NT2/D1 (cell line): ENCODE measurements around the gene AFF1.

Source experiments
- DNase-seq: peaks from one replicate; pipeline ENCODE4 v3.0.0-alpha.2; 2011; ENCODE audit warnings: low read depth, low spot score
- H3K27me3 ChIP-seq: 2 replicates; pipeline ENCODE4 v1.6.0; 2011; ENCODE audit warnings: mild to moderate bottlenecking; ENCODE audit not compliant: insufficient read length, insufficient read depth
- H3K36me3 ChIP-seq: 2 replicates; pipeline ENCODE4 v1.6.1; 2011; ENCODE audit warnings: mild to moderate bottlenecking, low read length, mixed read lengths; ENCODE audit not compliant: insufficient read depth, insufficient read length
- H3K4me1 ChIP-seq: 2 replicates; pipeline ENCODE4 v1.5.1; 2011; ENCODE audit not compliant: insufficient read depth, insufficient read length
- H3K4me3 ChIP-seq: 2 replicates; pipeline ENCODE4 v1.5.1; 2011; ENCODE audit warnings: low read depth; ENCODE audit not compliant: insufficient read length
- H3K9ac ChIP-seq: 2 replicates; pipeline ENCODE4 v1.6.0; 2011; ENCODE audit warnings: low read depth; ENCODE audit not compliant: insufficient read length
- H3K9me3 ChIP-seq: 2 replicates; pipeline ENCODE4 v1.5.1; 2011; ENCODE audit warnings: mild to moderate bottlenecking, low read length; ENCODE audit not compliant: insufficient read depth
- SUZ12 ChIP-seq: IDR thresholded peaks from 2 replicates; pipeline ENCODE4 v1.6.1; 2011; ENCODE audit not compliant: insufficient read length, insufficient read depth; ENCODE audit errors: extremely low read depth
- YY1 ChIP-seq: IDR thresholded peaks from 2 replicates; pipeline ENCODE4 v1.6.1; 2011; ENCODE audit not compliant: insufficient read length, insufficient read depth
- ZNF274 ChIP-seq: IDR thresholded peaks from 2 replicates; pipeline ENCODE4 v1.6.1; 2011; ENCODE audit warnings: mild to moderate bottlenecking, low read depth, low read length

Gene AFF1

GRCh38 chr4:87057835-87058355 is 123.1 kb downstream of the AFF1 start:
- H3K4me1 ChIP-seq: peaks cover 8% of the 10 kb centered on the region
- H3K36me3 ChIP-seq: peaks cover 25% of the 10 kb centered on the region
- no peak for TF ChIP-seq ZNF274
- TF ChIP-seq YY1: no peak
- no peak for TF ChIP-seq SUZ12
- H3K9ac ChIP-seq: no peak overlapping the region
- H3K27me3 ChIP-seq: no peaks in the 10 kb centered on the region
- no peak overlapping the region for H3K4me3 ChIP-seq
- no peaks in the 10 kb centered on the region for H3K9me3 ChIP-seq
- DNase-seq: no peak

- DNase-seq: peak; percentile 15
- peaks cover 8% of the 10 kb centered on the region for H3K4me1 ChIP-seq
- no peaks in the 10 kb centered on the region for H3K9me3 ChIP-seq
- TF ChIP-seq YY1: no peak
- H3K9ac ChIP-seq: no peak overlapping the region
- no peaks in the 10 kb centered on the region for H3K27me3 ChIP-seq
- peaks cover 20% of the 10 kb centered on the region for H3K36me3 ChIP-seq
- H3K4me3 ChIP-seq: no peak overlapping the region
These were observed 123.7 kb downstream of the AFF1 start for GRCh38 chr4:87058356-87059073.

GRCh38 chr4:87060957-87061356 is 126.1 kb downstream of the AFF1 start:
- DNase-seq: no peak
- Histone ChIP-seq H3K4me1 (peaks cover 6% of the 10 kb centered on the region), H3K9ac (no peak overlapping the region), H3K27me3 (no peaks in the 10 kb centered on the region), H3K4me3 (no peak overlapping the region), H3K36me3 (peaks cover 24% of the 10 kb centered on the region), H3K9me3 (no peaks in the 10 kb centered on the region)
- TF ChIP-seq ZNF274 (no peak), SUZ12 (no peak), YY1 (no peak)

- TF ChIP-seq YY1: no peak
- no peak for TF ChIP-seq SUZ12
- no peak for TF ChIP-seq ZNF274
These were observed 130.2 kb downstream of the AFF1 start for GRCh38 chr4:87065021-87065420.

GRCh38 chr4:87066403-87067123 is 131.8 kb downstream of the AFF1 start:
- DNase-seq: no peak
- H3K36me3 ChIP-seq: peaks cover 15% of the 10 kb centered on the region
- no peaks in the 10 kb centered on the region for H3K27me3 ChIP-seq
- H3K9ac ChIP-seq: no peak overlapping the region
- peaks cover 3% of the 10 kb centered on the region for H3K4me1 ChIP-seq
- H3K9me3 ChIP-seq: no peaks in the 10 kb centered on the region
- TF ChIP-seq ZNF274 (no peak), SUZ12 (no peak), YY1 (no peak)
- no peak overlapping the region for H3K4me3 ChIP-seq

More at GRCh38 chr4:87065021-87065420, 130.2 kb downstream of the AFF1 start:
- Histone ChIP-seq H3K36me3 (peaks cover 21% of the 10 kb centered on the region), H3K27me3 (no peaks in the 10 kb centered on the region), H3K9ac (no peak overlapping the region), H3K4me1 (peaks cover 3% of the 10 kb centered on the region), H3K4me3 (no peak overlapping the region), H3K9me3 (no peaks in the 10 kb centered on the region)
- no peak for DNase-seq

GRCh38 chr4:87067124-87067885 is 132.5 kb downstream of the AFF1 start:
- no peak for DNase-seq
- no peak overlapping the region for H3K9ac ChIP-seq
- peaks cover 3% of the 10 kb centered on the region for H3K4me1 ChIP-seq
- H3K9me3 ChIP-seq: no peaks in the 10 kb centered on the region
- no peaks in the 10 kb centered on the region for H3K27me3 ChIP-seq
- TF ChIP-seq ZNF274 (no peak), SUZ12 (no peak), YY1 (no peak)
- no peak overlapping the region for H3K4me3 ChIP-seq
- H3K36me3 ChIP-seq: peaks cover 8% of the 10 kb centered on the region

GRCh38 chr4:87068583-87069021 is 133.8 kb downstream of the AFF1 start:
- Histone ChIP-seq H3K4me3 (no peak overlapping the region), H3K9me3 (no peaks in the 10 kb centered on the region), H3K9ac (no peak overlapping the region), H3K27me3 (no peaks in the 10 kb centered on the region), H3K4me1 (peaks cover 3% of the 10 kb centered on the region), H3K36me3 (peaks cover 8% of the 10 kb centered on the region)
- DNase-seq: no peak
- TF ChIP-seq ZNF274 (no peak), SUZ12 (no peak), YY1 (no peak)
